Measurements from ENCODE around the gene LCLAT1.

Gene LCLAT1

DNA sequence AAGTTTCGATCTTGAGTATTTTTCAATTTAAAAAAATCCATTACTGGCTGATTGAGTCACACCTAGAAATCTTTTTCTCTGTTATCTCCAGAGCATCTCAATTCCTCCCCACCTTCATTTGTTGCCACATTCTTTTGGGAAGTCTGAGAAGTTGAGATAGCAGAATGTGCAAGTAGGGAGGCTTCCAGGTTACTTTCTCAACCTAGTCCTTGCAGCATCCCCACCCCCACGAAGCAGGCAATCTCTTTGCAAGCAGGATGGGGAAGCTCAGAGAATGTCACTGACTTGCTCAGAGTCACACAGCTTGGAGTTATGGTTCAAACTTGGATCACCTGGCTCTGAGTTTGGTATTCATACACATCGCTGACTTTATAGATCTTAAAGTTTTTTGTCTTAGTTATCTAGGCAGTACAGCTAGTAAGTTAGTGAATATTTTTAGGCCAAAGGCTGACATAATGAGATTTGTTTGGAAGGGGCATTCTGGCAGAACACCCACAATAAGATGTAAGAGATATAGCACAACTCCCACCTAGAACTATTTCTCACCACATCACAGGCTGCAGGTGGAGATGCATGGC lies 25.9 kb upstream of the LCLAT1 start:
- Histone ChIP-seq H4K20me1 (ENCODE audit: insufficient read depth, low read length) (0 out of 2 replicates have a peak, but pooled peaks cover 5% of the 10 kb centered on the region), H3K27me3 (ENCODE audit: low read depth, low read length) (peaks cover 46% of the 10 kb centered on the region), H3K9me3 (ENCODE audit: insufficient read depth, low read length) (no peaks in the 10 kb centered on the region), H3K36me3 (replicated peaks; ENCODE audit: low read depth, low read length) (no peaks in the 10 kb centered on the region), H3K4me2 (ENCODE audit: low read length) (peak overlapping the region; percentile 31), H3K27ac (ENCODE audit: low read length) (no peak overlapping the region), H3K4me3 (ENCODE audit: low read length) (no peak overlapping the region), H3K4me1 (ENCODE audit: low read length) (peaks cover 25% of the 10 kb centered on the region), H3K79me2 (ENCODE audit: low read length) (no peaks in the 10 kb centered on the region), H2AFZ (ENCODE audit: low read depth, low read length) (no peak overlapping the region), H3K9ac (ENCODE audit: low read length) (no peak overlapping the region)
- TF ChIP-seq, protein P1, sequence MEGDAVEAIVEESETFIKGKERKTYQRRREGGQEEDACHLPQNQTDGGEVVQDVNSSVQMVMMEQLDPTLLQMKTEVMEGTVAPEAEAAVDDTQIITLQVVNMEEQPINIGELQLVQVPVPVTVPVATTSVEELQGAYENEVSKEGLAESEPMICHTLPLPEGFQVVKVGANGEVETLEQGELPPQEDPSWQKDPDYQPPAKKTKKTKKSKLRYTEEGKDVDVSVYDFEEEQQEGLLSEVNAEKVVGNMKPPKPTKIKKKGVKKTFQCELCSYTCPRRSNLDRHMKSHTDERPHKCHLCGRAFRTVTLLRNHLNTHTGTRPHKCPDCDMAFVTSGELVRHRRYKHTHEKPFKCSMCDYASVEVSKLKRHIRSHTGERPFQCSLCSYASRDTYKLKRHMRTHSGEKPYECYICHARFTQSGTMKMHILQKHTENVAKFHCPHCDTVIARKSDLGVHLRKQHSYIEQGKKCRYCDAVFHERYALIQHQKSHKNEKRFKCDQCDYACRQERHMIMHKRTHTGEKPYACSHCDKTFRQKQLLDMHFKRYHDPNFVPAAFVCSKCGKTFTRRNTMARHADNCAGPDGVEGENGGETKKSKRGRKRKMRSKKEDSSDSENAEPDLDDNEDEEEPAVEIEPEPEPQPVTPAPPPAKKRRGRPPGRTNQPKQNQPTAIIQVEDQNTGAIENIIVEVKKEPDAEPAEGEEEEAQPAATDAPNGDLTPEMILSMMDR (IDR thresholded peaks at IDR 0.05; ENCODE audit: low read depth, low read length), result no peak
- no peak for TF ChIP-seq EZH2phosphoT487 (IDR thresholded peaks at IDR 0.05; ENCODE audit: low read depth)

DNA sequence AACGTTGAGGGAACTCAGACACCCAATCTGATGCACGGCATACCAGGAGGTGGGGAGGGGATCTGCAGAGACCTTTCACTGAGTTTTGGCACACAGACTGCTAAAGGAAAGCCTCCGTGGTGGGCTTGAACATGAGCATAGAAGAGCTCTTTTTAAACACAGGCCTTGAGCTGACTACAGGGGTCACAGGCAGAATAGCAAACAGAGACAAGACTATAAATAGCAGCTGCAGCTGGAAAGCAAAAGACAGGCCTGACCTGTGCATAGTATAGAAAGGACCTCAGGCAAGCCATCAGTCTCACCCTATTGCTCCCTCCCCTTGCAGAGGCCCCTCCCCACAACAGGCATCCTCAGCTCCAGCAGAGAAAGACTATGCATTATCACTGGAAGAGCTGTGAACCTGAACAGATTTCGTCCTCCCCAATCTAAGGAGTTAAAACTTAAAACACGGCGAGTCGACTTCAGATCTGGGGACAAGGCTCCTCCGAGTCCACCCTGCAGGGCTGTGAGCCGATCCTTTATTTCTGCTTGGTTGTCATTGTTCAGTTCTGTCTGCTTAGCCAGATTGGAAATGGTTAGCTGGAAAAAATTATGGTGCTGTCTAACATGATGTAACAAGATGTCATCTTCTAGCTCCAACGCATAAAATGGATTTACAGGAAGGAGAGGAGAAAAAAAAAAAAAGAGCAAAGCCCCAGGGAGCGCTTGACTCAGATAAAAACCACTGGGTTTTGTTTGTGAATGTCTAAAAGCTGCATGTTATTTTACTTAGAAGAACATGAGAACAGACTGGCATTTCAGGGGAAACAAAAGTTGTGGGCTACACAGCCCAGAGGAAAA lies 25.2 kb upstream of the LCLAT1 start:
- H3K4me2 ChIP-seq (ENCODE audit: low read length), result peak overlapping the region; percentile 31
- no peaks in the 10 kb centered on the region for H3K9me3 ChIP-seq (ENCODE audit: insufficient read depth, low read length)
- H3K4me3 ChIP-seq (ENCODE audit: low read length), result peak overlapping the region; percentile 5; the same call in 1 of the 2 replicates
- peaks cover 25% of the 10 kb centered on the region for H3K4me1 ChIP-seq (ENCODE audit: low read length)
- no peak overlapping the region for H3K9ac ChIP-seq (ENCODE audit: low read length)
- TF ChIP-seq EZH2phosphoT487 (IDR thresholded peaks at IDR 0.05; ENCODE audit: low read depth), result no peak
- TF ChIP-seq, protein P1 (IDR thresholded peaks at IDR 0.05; ENCODE audit: low read depth, low read length), result no peak
- no peak overlapping the region for H2AFZ ChIP-seq (ENCODE audit: low read depth, low read length)
- H3K27me3 ChIP-seq (ENCODE audit: low read depth, low read length), result peaks cover 49% of the 10 kb centered on the region
- no peaks in the 10 kb centered on the region for H3K79me2 ChIP-seq (ENCODE audit: low read length)
- no peaks in the 10 kb centered on the region for H3K36me3 ChIP-seq (replicated peaks; ENCODE audit: low read depth, low read length)
- H3K27ac ChIP-seq (ENCODE audit: low read length), result no peak overlapping the region
- 0 out of 2 replicates have a peak, but pooled peaks cover 5% of the 10 kb centered on the region for H4K20me1 ChIP-seq (ENCODE audit: insufficient read depth, low read length)

DNA sequence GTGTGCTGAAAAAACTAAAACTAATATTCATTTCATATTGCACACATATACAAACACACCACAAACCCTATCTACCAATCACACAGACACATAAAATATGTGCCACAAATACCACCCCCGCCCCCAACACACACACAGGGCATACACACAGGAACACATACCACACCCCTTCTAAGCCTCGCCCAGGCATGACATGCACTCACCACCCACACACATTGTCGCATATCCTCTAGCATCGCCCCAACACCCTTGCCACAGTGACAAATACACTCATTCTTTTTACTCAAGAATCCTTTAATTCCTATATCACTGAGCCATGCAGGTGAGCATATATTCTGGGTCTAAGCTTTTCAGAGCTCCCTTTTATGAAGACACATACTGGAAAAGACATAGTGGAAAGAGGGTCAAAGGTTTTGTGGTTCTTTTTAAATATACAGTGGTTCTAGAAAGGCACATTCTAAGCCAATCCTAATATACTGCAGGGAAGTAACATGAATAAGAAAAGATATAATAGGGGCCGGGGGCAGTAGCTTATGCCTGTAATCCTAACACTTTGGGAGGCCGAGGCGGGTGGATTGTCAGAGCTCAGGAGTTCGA lies 24.5 kb upstream of the LCLAT1 start:
- no peak for TF ChIP-seq EZH2phosphoT487 (IDR thresholded peaks at IDR 0.05; ENCODE audit: low read depth)
- TF ChIP-seq, protein P1 (IDR thresholded peaks at IDR 0.05; ENCODE audit: low read depth, low read length), result no peak
- H3K4me1 ChIP-seq (ENCODE audit: low read length), result peaks cover 25% of the 10 kb centered on the region
- no peaks in the 10 kb centered on the region for H3K9me3 ChIP-seq (ENCODE audit: insufficient read depth, low read length)
- H2AFZ ChIP-seq (ENCODE audit: low read depth, low read length), result no peak overlapping the region
- peak overlapping the region; percentile 5; the same call in 1 of the 2 replicates for H3K4me3 ChIP-seq (ENCODE audit: low read length)
- H3K79me2 ChIP-seq (ENCODE audit: low read length), result no peaks in the 10 kb centered on the region
- H3K9ac ChIP-seq (ENCODE audit: low read length), result no peak overlapping the region
- no peak overlapping the region for H3K27ac ChIP-seq (ENCODE audit: low read length)
- 0 out of 2 replicates have a peak, but pooled peaks cover 5% of the 10 kb centered on the region for H4K20me1 ChIP-seq (ENCODE audit: insufficient read depth, low read length)
- peak overlapping the region; percentile 31; the same call in 1 of the 2 replicates for H3K4me2 ChIP-seq (ENCODE audit: low read length)
- H3K36me3 ChIP-seq (replicated peaks; ENCODE audit: low read depth, low read length), result no peaks in the 10 kb centered on the region
- peaks cover 55% of the 10 kb centered on the region for H3K27me3 ChIP-seq (ENCODE audit: low read depth, low read length)

DNA sequence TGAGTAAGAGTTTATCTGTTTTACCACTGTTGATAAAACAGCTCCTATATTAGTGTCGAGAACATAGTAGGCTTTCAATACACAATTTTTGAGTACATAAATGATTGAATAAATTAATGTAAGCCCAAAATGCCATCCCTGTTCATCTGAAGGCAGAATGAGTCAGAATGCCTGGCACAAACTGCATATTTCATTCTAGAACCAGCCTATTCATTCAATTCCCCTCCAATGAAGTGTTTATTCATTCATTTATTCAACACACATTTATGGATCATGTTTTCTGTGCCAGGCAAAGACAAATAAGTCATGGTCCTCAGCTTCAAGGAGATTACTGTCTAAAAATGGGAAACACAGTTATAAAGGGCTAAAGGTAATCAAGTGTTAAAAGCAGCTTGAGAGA lies 22.8 kb upstream of the LCLAT1 start:
- H4K20me1 ChIP-seq (ENCODE audit: insufficient read depth, low read length), result 0 out of 2 replicates have a peak, but pooled peaks cover 5% of the 10 kb centered on the region
- H3K4me3 ChIP-seq (ENCODE audit: low read length), result no peak overlapping the region
- H3K4me1 ChIP-seq (ENCODE audit: low read length), result peaks cover 25% of the 10 kb centered on the region
- no peaks in the 10 kb centered on the region for H3K79me2 ChIP-seq (ENCODE audit: low read length)
- no peaks in the 10 kb centered on the region for H3K36me3 ChIP-seq (replicated peaks; ENCODE audit: low read depth, low read length)
- H3K9me3 ChIP-seq (ENCODE audit: insufficient read depth, low read length), result no peaks in the 10 kb centered on the region
- peaks cover 57% of the 10 kb centered on the region for H3K27me3 ChIP-seq (ENCODE audit: low read depth, low read length)
- H3K9ac ChIP-seq (ENCODE audit: low read length), result no peak overlapping the region
- no peak overlapping the region for H3K27ac ChIP-seq (ENCODE audit: low read length)
- no peak overlapping the region for H3K4me2 ChIP-seq (ENCODE audit: low read length)
- TF ChIP-seq, protein P1 (IDR thresholded peaks at IDR 0.05; ENCODE audit: low read depth, low read length), result no peak
- TF ChIP-seq EZH2phosphoT487 (IDR thresholded peaks at IDR 0.05; ENCODE audit: low read depth), result no peak
- no peak overlapping the region for H2AFZ ChIP-seq (ENCODE audit: low read depth, low read length)

Data from OCI-LY3 (cell line).